Spleen (tissue), 11 donors: Measurements from ENCODE around the gene PRKCA. TPM values are rescaled to one million over a fixed set of nuclear protein-coding genes. Genes with fewer than 3 reads are reported as not detected.

Source experiments
- DNase-seq: peaks from one replicate; pipeline ENCODE4 v3.0.0-alpha.2; 2020
- H3K27ac ChIP-seq, 8 donors: fragments of 200-600 bp; sonication (generic) in 7 of 8; 1 replicate in 4 of 8; 2 replicates in 4 of 8; pipeline versions ENCODE4 v1.5.0 to v1.8.0; 2016 to 2021; ENCODE audit warnings: inconsistent platforms in 4 of 8, mild to moderate bottlenecking in 4 of 8, moderate library complexity in 1 of 8
- H3K27me3 ChIP-seq, 7 donors: fragments of 200-600 bp; sonication (generic) in 6 of 7; replicated peaks in 1 of 7; 1 replicate in 4 of 7; 2 replicates in 3 of 7; pipeline versions ENCODE4 v1.5.0 to v1.8.0; 2016 to 2021; ENCODE audit warnings: inconsistent platforms in 3 of 7, mild to moderate bottlenecking in 1 of 7
- H3K36me3 ChIP-seq, 6 donors: fragments of 200-600 bp; sonication (generic) in 5 of 6; 1 replicate in 4 of 6; 2 replicates in 2 of 6; pipeline versions ENCODE4 v1.5.0 to v1.8.0; 2016 to 2021; ENCODE audit warnings: inconsistent platforms in 2 of 6
- H3K4me1 ChIP-seq, 6 donors: fragments of 200-600 bp; sonication (generic) in 5 of 6; 1 replicate in 3 of 6; 2 replicates in 3 of 6; pipeline versions ENCODE4 v1.5.0 to v1.8.0; 2016 to 2021; ENCODE audit warnings: inconsistent platforms in 3 of 6
- H3K4me3 ChIP-seq, 8 donors: fragments of 200-600 bp; sonication (generic) in 7 of 8; 1 replicate in 4 of 8; 2 replicates in 4 of 8; pipeline versions ENCODE4 v1.5.0 to v1.8.0; 2016 to 2021; ENCODE audit warnings: inconsistent platforms in 4 of 8, mild to moderate bottlenecking in 4 of 8, moderate library complexity in 2 of 8
- H3K9me3 ChIP-seq, 8 donors: fragments of 200-600 bp; sonication (generic) in 7 of 8; 1 replicate in 4 of 8; 2 replicates in 4 of 8; pipeline versions ENCODE4 v1.5.0 to v1.8.0; 2016 to 2021; ENCODE audit warnings: inconsistent platforms in 4 of 8
- CTCF ChIP-seq, 11 experiments: fragments of 200-600 bp in 7 of 11; fragments of 450-650 bp in 4 of 11; sonication (generic) in 4 of 11; IDR thresholded peaks in 8 of 11; conservative IDR thresholded peaks in 3 of 11; 1 replicate in 7 of 11; 2 replicates in 4 of 11; pipeline versions ENCODE4 v1.4.0 to v1.8.0; 2016 to 2021; ENCODE audit warnings: antibody characterized with exemption in 11 of 11, inconsistent platforms in 4 of 11, mild to moderate bottlenecking in 1 of 11
- POLR2A ChIP-seq, 3 donors: fragments of 450-650 bp; IDR thresholded peaks; one replicate each; pipeline ENCODE4 v1.5.1; 2017; ENCODE audit warnings: antibody characterized with exemption in 3 of 3, mild to moderate bottlenecking in 1 of 3
- POLR2AphosphoS5 ChIP-seq, 3 donors: sonication (generic); formaldehyde crosslinking; IDR thresholded peaks; one replicate each; pipeline ENCODE4 v1.5.1; 2017; ENCODE audit warnings: antibody characterized with exemption in 3 of 3
- WGBS, 5 donors: extraction: QIAGEN DNeasy Blood & Tissue Kit in 3 of 5; methylation state at CpG; one replicate each; pipeline versions ENCODE4 v1.1.5 to v1.1.7; 2013 to 2018; 5-methylcytosine and 5-hydroxymethylcytosine counted together
- intact Hi-C: fragments of 100-400 bp; cut with DNase I; formaldehyde crosslinking; loops from one replicate; pipeline ENCODE4 v1.15.0; 2023; ENCODE audit warnings: low total_unique reads
- polyA plus RNA-seq, 3 donors: library from polyadenylated mRNA; stranded (reverse); fragments of 200-250 nt; gene quantifications; one replicate each; pipeline ENCODE4 v1.2.1, GENCODE V29; 2013
- total RNA-seq, 7 donors: library from RNA; depleted of rRNA in 3 of 7; stranded (reverse); fragments of >200 nt in 3 of 7; fragmentation: NEBNext Ultra II Directional in 4 of 7; extraction: Animal tissue kit (Norgen Biotek cat#: 25700) in 4 of 7; gene quantifications; one replicate each; pipeline versions ENCODE4 v1.1.0 to v1.2.1, GENCODE V29; 2016 to 2021
- donor health status: healthy with polysubstance abuse.
- donor health status: DM: no; HTN: no; CAD: no; lungs with moderate emphysema.
- donor health status: DM: no; HTN: no; CAD: no.
- donor health status: Bipolar disorder and iron deficiency.
- donor health status: healthy.
- donor health status: DM: no; HTN: no; CAD: no.
- donor health status: DM: yes; HTN: yes; CAD: no.

The PRKCA gene
- total and polyA plus RNA-seq, 10 donors: 1.7 to 59.7 (median 31.2) TPM

- peaks cover 0 to 78% (median 12%) of the 10 kb centered on the region in 6 donors for H3K36me3 ChIP-seq
- no peak for DNase-seq
- WGBS, 5 donors: 80 to 89% (median 83%) methylated on average over 11 of the region's 11 CpGs
- peaks cover 0 to 5% (median 0%) of the 10 kb centered on the region in 7 donors for H3K27me3 ChIP-seq
- H3K9me3 ChIP-seq: no peaks in the 10 kb centered on the region
- no peak overlapping the region for H3K27ac ChIP-seq
- TF ChIP-seq POLR2A (IDR thresholded peaks at IDR 0.05) (no peak), POLR2AphosphoS5 (IDR thresholded peaks at IDR 0.05) (no peak), CTCF (IDR thresholded peaks at IDR 0.05 in 8 of 11, conservative IDR thresholded peaks at IDR 0.05 in 3 of 11) (no peak)
- intact Hi-C loops: no loop called here
- H3K4me1 ChIP-seq: peaks cover 3 to 18% (median 16%) of the 10 kb centered on the region in 6 donors
- H3K4me3 ChIP-seq: no peak overlapping the region
These were observed 488.2 kb downstream of the PRKCA start for GRCh38 chr17:66790501-66791061.

- Histone ChIP-seq H3K4me3 (no peak overlapping the region), H3K4me1 (peaks cover 3 to 18% (median 16%) of the 10 kb centered on the region in 6 donors), H3K27me3 (peaks cover 0 to 5% (median 0%) of the 10 kb centered on the region in 7 donors), H3K9me3 (no peaks in the 10 kb centered on the region), H3K27ac (peak overlapping the region in 2 of 8 donors; percentile 4 to 5), H3K36me3 (peaks cover 0 to 73% (median 12%) of the 10 kb centered on the region in 6 donors)
- WGBS, 5 donors: 17 to 28% (median 25%) methylated on average over 13 to 15 of the region's 15 CpGs
- TF ChIP-seq CTCF (IDR thresholded peaks at IDR 0.05 in 8 of 11, conservative IDR thresholded peaks at IDR 0.05 in 3 of 11) (no peak), POLR2AphosphoS5 (IDR thresholded peaks at IDR 0.05) (peak; percentile 53 to 77 (median 74))
- intact Hi-C loops: no loop called here
- peak; percentile 85 for DNase-seq
These were observed 488.9 kb downstream of the PRKCA start for GRCh38 chr17:66791347-66791746.

DNA sequence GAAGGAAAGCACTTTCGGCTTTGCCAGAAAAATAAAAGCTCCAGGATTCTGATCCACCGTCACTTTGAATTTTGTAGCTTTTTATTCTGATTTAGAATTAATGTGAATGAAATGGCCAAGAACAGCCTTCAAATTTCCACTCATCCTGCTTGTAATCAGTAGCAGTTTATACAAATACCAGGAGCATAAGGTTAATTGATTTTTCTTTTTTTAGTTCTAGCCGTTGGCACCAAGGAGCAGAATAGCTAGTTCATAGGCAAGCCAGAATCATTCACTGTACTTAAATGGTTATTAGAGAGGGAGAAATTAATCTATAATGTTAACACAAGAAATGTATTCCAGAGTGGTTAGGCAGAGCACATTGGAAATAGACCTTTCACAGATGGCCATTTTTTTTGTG lies 491.4 kb downstream of the PRKCA start:
- no peak for DNase-seq
- intact Hi-C loops: no loop called here
- H3K9me3 ChIP-seq: no peaks in the 10 kb centered on the region
- peaks cover 0 to 5% (median 0%) of the 10 kb centered on the region in 7 donors for H3K27me3 ChIP-seq
- peaks cover 3 to 18% (median 16%) of the 10 kb centered on the region in 6 donors for H3K4me1 ChIP-seq
- no peak for TF ChIP-seq CTCF (IDR thresholded peaks at IDR 0.05 in 8 of 11, conservative IDR thresholded peaks at IDR 0.05 in 3 of 11)
- no peak for TF ChIP-seq POLR2AphosphoS5 (IDR thresholded peaks at IDR 0.05)
- TF ChIP-seq POLR2A (IDR thresholded peaks at IDR 0.05): no peak
- peaks cover 0 to 64% (median 5%) of the 10 kb centered on the region in 6 donors for H3K36me3 ChIP-seq
- 88 to 97% (median 95%) methylated on average over 3 of the region's 3 CpGs for WGBS, 5 donors
- no peak overlapping the region for H3K27ac ChIP-seq
- no peak overlapping the region for H3K4me3 ChIP-seq

GRCh38 chr17:66795486-66795885 lies 493.1 kb downstream of the PRKCA start:
- Histone ChIP-seq H3K27ac (no peak overlapping the region), H3K4me1 (peaks cover 3 to 17% (median 15%) of the 10 kb centered on the region in 6 donors), H3K4me3 (no peak overlapping the region), H3K27me3 (peaks cover 0 to 5% (median 0%) of the 10 kb centered on the region in 7 donors), H3K36me3 (peaks cover 0 to 47% (median 3%) of the 10 kb centered on the region in 6 donors), H3K9me3 (no peaks in the 10 kb centered on the region)
- 86 to 96% (median 87%) methylated on average over 3 of the region's 3 CpGs for WGBS, 5 donors
- no peak for TF ChIP-seq POLR2AphosphoS5 (IDR thresholded peaks at IDR 0.05)
- no peak for TF ChIP-seq POLR2A (IDR thresholded peaks at IDR 0.05)
- intact Hi-C loops: no loop called here
- no peak for DNase-seq
